H1 (cell line): ENCODE measurements around the gene ARPIN. TPM values are rescaled to one million over a fixed set of nuclear protein-coding genes. Genes with fewer than 3 reads are reported as not detected.
"Not testable (repeated sequence)": the region's sequence is repeated elsewhere in the genome, so short reads cannot be mapped to it uniquely, and the experiment has no call there.

ENCODE experiments used
- CTCF ChIA-PET: fragments of 300-600 bp; sonication (Branson Sonifier 250); formaldehyde crosslinking; loops from one replicate; lab custom pipeline; 2021; ENCODE audit not compliant: partially characterized antibody; lab: Charles Lee
- POLR2A ChIA-PET: fragments of 300-600 bp; sonication (Branson Sonifier 250); formaldehyde crosslinking; loops from one replicate; lab custom pipeline; 2021; ENCODE audit warnings: inconsistent platforms; ENCODE audit not compliant: partially characterized antibody; lab: Charles Lee
- DNase-seq, 2 experiments: peaks; one replicate each; pipeline versions ENCODE4 v3.0.0 to v3.0.0-alpha.2; 2010 to 2022; ENCODE audit warnings: low spot score in 2 of 2, low read depth in 1 of 2, mixed read lengths in 1 of 2
- FAIRE-seq: peaks from 2 replicates; lab custom pipeline; 2011; peaks lifted over from hg19 to GRCh38; lab: Jason Lieb, UNC
- H2AFZ ChIP-seq: 2 replicates; pipeline ENCODE4 v1.8.1; 2012; ENCODE audit warnings: low read length, inconsistent platforms
- H2AK5ac ChIP-seq: 2 replicates; pipeline ENCODE4 v1.6.1; 2013; ENCODE audit warnings: low read depth, low read length
- H2BK120ac ChIP-seq: replicated peaks from 2 replicates; pipeline ENCODE3; 2013; ENCODE audit warnings: low read depth, low read length, inconsistent platforms
- H2BK12ac ChIP-seq: 2 replicates; pipeline ENCODE4 v1.6.1; 2013; ENCODE audit warnings: low read depth, low read length
- H2BK15ac ChIP-seq: 2 replicates; pipeline ENCODE4 v1.6.1; 2013; ENCODE audit warnings: low read length
- H2BK20ac ChIP-seq: 2 replicates; pipeline ENCODE4 v1.6.1; 2013; ENCODE audit warnings: low read length
- H2BK5ac ChIP-seq: 2 replicates; pipeline ENCODE4 v1.6.1; 2013; ENCODE audit warnings: low read depth, low read length
- H3K14ac ChIP-seq: 2 replicates; pipeline ENCODE4 v1.6.1; 2013; ENCODE audit warnings: inconsistent platforms; ENCODE audit not compliant: insufficient read length
- H3K18ac ChIP-seq: 2 replicates; pipeline ENCODE4 v1.6.1; 2013; ENCODE audit warnings: low read length; ENCODE audit errors: extremely low read depth
- H3K23ac ChIP-seq: 2 replicates; pipeline ENCODE4 v1.6.1; 2013; ENCODE audit warnings: inconsistent platforms; ENCODE audit not compliant: insufficient read length
- H3K23me2 ChIP-seq: 2 replicates; pipeline ENCODE4 v1.6.1; 2013; ENCODE audit warnings: low read depth, low read length
- H3K27ac ChIP-seq: 2 replicates; pipeline ENCODE4 v1.6.1; 2011; ENCODE audit warnings: low read depth, low read length, inconsistent platforms
- H3K27me3 ChIP-seq, 4 experiments: replicated peaks in 1 of 4; 1 replicate in 1 of 4; 2 replicates in 3 of 4; pipeline versions ENCODE4 v1.6.1 to v1.8.1; 2011 to 2013; ENCODE audit warnings: low read length in 3 of 4, mild to moderate bottlenecking in 3 of 4, inconsistent platforms in 2 of 4, mixed read lengths in 2 of 4, moderate library complexity in 1 of 4; ENCODE audit not compliant: control insufficient read depth in 3 of 4, insufficient read depth in 3 of 4; ENCODE audit errors: extremely low read depth in 1 of 4
- H3K36me3 ChIP-seq, 4 experiments: 2 replicates each; pipeline versions ENCODE4 v1.6.1 to v1.8.1; 2011 to 2013; ENCODE audit warnings: mild to moderate bottlenecking in 4 of 4, low read length in 3 of 4, moderate library complexity in 2 of 4, control low read depth in 1 of 4, inconsistent platforms in 1 of 4; ENCODE audit not compliant: insufficient read depth in 4 of 4, control insufficient read depth in 2 of 4
- H3K4ac ChIP-seq: replicated peaks from 2 replicates; pipeline ENCODE3; 2013; ENCODE audit warnings: low read length, low read depth, mixed read lengths, inconsistent platforms; ENCODE audit not compliant: insufficient read length
- H3K4me1 ChIP-seq, 4 experiments: replicated peaks in 1 of 4; 1 replicate in 1 of 4; 2 replicates in 3 of 4; pipeline versions ENCODE4 v1.6.1 to v1.8.1; 2011 to 2013; ENCODE audit warnings: low read length in 3 of 4, inconsistent platforms in 2 of 4, mixed read lengths in 1 of 4; ENCODE audit not compliant: insufficient read depth in 4 of 4, control insufficient read depth in 3 of 4
- H3K4me2 ChIP-seq, 2 experiments: 2 replicates each; pipeline versions ENCODE4 v1.6.1 to v1.8.1; 2011 to 2013; ENCODE audit warnings: low read depth in 2 of 2, low read length in 2 of 2, control low read depth in 1 of 2, inconsistent platforms in 1 of 2, mild to moderate bottlenecking in 1 of 2; ENCODE audit not compliant: insufficient read depth in 1 of 2
- H3K4me3 ChIP-seq, 4 experiments: fragments of 200-600, 300-600 bp in 1 of 4; sonication (generic), shearing (Covaris generic), sonication (Bioruptor Twin) in 1 of 4; 2 replicates each; pipeline versions ENCODE4 v1.5.1 to v1.8.1; 2011 to 2016; ENCODE audit warnings: low read length in 4 of 4, low read depth in 3 of 4, control low read depth in 2 of 4, inconsistent platforms in 2 of 4, mild to moderate bottlenecking in 2 of 4, mixed read lengths in 1 of 4, moderate library complexity in 1 of 4; ENCODE audit not compliant: insufficient read depth in 2 of 4; ENCODE audit errors: extremely low read depth in 1 of 4
- H3K56ac ChIP-seq: replicated peaks from 2 replicates; pipeline ENCODE3; 2013; ENCODE audit warnings: low read depth, mild to moderate bottlenecking, mixed read lengths, low read length, inconsistent platforms; ENCODE audit not compliant: insufficient read length
- H3K79me1 ChIP-seq: 2 replicates; pipeline ENCODE4 v1.6.1; 2013; ENCODE audit warnings: low read depth, low read length, control low read depth
- H3K79me2 ChIP-seq, 2 experiments: 2 replicates each; pipeline versions ENCODE4 v1.6.1 to v1.8.1; 2012 to 2013; ENCODE audit warnings: low read length in 2 of 2, mild to moderate bottlenecking in 2 of 2, inconsistent platforms in 1 of 2; ENCODE audit not compliant: insufficient read depth in 2 of 2, control insufficient read depth in 1 of 2
- H3K9ac ChIP-seq, 4 experiments: replicated peaks in 1 of 4; 1 replicate in 1 of 4; 2 replicates in 3 of 4; pipeline versions ENCODE4 v1.6.1 to v1.8.1; 2011 to 2013; ENCODE audit warnings: low read depth in 3 of 4, low read length in 3 of 4, control low read depth in 2 of 4, mild to moderate bottlenecking in 2 of 4, moderate library complexity in 2 of 4, inconsistent platforms in 1 of 4; ENCODE audit errors: extremely low read depth in 1 of 4
- H3K9me3 ChIP-seq, 2 experiments: 2 replicates each; pipeline versions ENCODE4 v1.6.1 to v1.8.1; 2012 to 2013; ENCODE audit warnings: mild to moderate bottlenecking in 2 of 2, moderate library complexity in 2 of 2, control low read depth in 1 of 2, inconsistent platforms in 1 of 2, low read depth in 1 of 2, low read length in 1 of 2, mixed read lengths in 1 of 2; ENCODE audit not compliant: insufficient read depth in 2 of 2
- H4K20me1 ChIP-seq, 2 experiments: replicated peaks in 1 of 2; 2 replicates each; pipeline versions ENCODE3 to v1.8.1; 2011 to 2013; ENCODE audit warnings: inconsistent platforms in 2 of 2, low read length in 2 of 2, mild to moderate bottlenecking in 1 of 2; ENCODE audit not compliant: insufficient read depth in 2 of 2, control insufficient read depth in 1 of 2
- H4K5ac ChIP-seq: 2 replicates; pipeline ENCODE4 v1.6.1; 2013; ENCODE audit warnings: low read length, low read depth, mixed read lengths, inconsistent platforms; ENCODE audit not compliant: insufficient read length
- H4K8ac ChIP-seq: 2 replicates; pipeline ENCODE4 v1.8.0; 2013; ENCODE audit warnings: mild to moderate bottlenecking, moderate library complexity, low read length, inconsistent platforms; ENCODE audit not compliant: insufficient read depth; ENCODE audit errors: extremely low read depth
- H4K91ac ChIP-seq: replicated peaks from 2 replicates; pipeline ENCODE3; 2013; ENCODE audit warnings: low read length, mixed read lengths, inconsistent platforms; ENCODE audit not compliant: insufficient read length
- WGBS, 2 experiments: shearing (Covaris generic) in 1 of 2; methylation state at CpG; one replicate each; pipeline versions ENCODE4 v1.1.6 to v1.1.7; 2013 to 2015; ENCODE audit warnings: low lambda C conversion rate in 2 of 2, mixed read lengths in 2 of 2, inconsistent platforms in 1 of 2, low coverage in 1 of 2, missing lambda C conversion rate in 1 of 2; ENCODE audit not compliant: insufficient replicate concordance in 2 of 2, insufficient coverage in 1 of 2, insufficient read length in 1 of 2; ENCODE audit errors: extremely low coverage in 1 of 2, missing lambda C conversion rate in 1 of 2; 5-methylcytosine and 5-hydroxymethylcytosine counted together
- polyA plus RNA-seq, 7 experiments: library from polyadenylated mRNA; depleted of rRNA in 3 of 7; stranded (reverse) in 5 of 7; unstranded in 2 of 7; fragments of >200 nt in 5 of 7; fragments of 200-250 nt in 2 of 7; gene quantifications; 1 replicate in 5 of 7; 2 replicates in 1 of 7; 4 replicates in 1 of 7; pipeline versions ENCODE4 v1.2.1 to v1.2.3, GENCODE V29; 2011 to 2013; ENCODE audit warnings: missing spikeins in 2 of 7, mixed read lengths in 2 of 7
- total RNA-seq: library from RNA; stranded (reverse); fragmentation: NEBNext Ultra II Directional; extraction: Animal tissue kit (Norgen Biotek cat#: 25700); gene quantifications from 2 replicates; pipeline ENCODE4 v1.2.1, GENCODE V29; 2021

The ARPIN gene
- total and polyA plus RNA-seq, 2 of the 8 experiments (the other 6 are each of a cell fraction or from before 2014, with no cell fraction given), result 3.1 to 3.9 TPM

DNA sequence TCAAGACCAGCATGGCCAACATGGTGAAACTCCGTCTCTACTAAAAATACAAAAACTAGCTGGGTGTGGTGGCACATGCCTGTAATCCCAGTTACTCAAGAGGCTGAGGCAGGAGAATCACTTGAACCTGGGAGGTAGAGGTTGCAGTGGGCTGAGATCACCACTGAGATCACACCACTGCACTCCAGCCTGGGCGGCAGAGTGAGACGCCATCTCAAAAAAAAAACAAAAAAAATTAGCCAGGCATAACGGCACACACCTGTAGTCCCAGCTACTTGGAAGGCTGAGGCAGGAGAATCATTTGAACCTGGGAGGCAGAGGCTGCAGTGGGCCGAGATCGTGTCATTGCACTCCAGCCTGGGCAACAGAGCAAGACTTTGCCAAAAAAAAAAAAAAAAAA is 31.0 kb upstream of the ARPIN start:
- H3K27me3 ChIP-seq, H2BK120ac ChIP-seq, H4K20me1 ChIP-seq, H3K4me1 ChIP-seq, H3K9ac ChIP-seq, H3K79me2 ChIP-seq, H3K4me2 ChIP-seq, H4K5ac ChIP-seq, FAIRE-seq, H3K14ac ChIP-seq, DNase-seq, H3K23ac ChIP-seq, H2BK15ac ChIP-seq, H4K91ac ChIP-seq, H2AFZ ChIP-seq, H2AK5ac ChIP-seq, H2BK5ac ChIP-seq, H3K4ac ChIP-seq, H3K18ac ChIP-seq, H3K9me3 ChIP-seq, H2BK20ac ChIP-seq, H3K23me2 ChIP-seq, H3K36me3 ChIP-seq, H3K56ac ChIP-seq, H3K27ac ChIP-seq, POLR2A ChIA-PET, H3K79me1 ChIP-seq, H3K4me3 ChIP-seq, H2BK12ac ChIP-seq, H4K8ac ChIP-seq: not testable (repeated sequence)
- CTCF ChIA-PET, result interaction anchor here (1.5 kb wide), 1 partner anchor 28 kb away, joined by 6 read pairs; no protein-coding TSS in a partner anchor
- WGBS, 2 experiments, result 90% methylated on average over 6 of the region's 6 CpGs; no CpG with 5 or more reads in 1 of the 2 experiments
